Keratinocyte (primary cell): Measurements from ENCODE around the gene ARHGAP10. TPM values are rescaled to one million over a fixed set of nuclear protein-coding genes. Genes with fewer than 3 reads are reported as not detected.

Source experiments
- DNase-seq: peaks from one replicate; pipeline ENCODE4 v3.0.0-alpha.2; 2011; ENCODE audit warnings: low read depth, missing footprints, low spot score
- FAIRE-seq: peaks from 2 replicates; lab custom pipeline; 2011; peaks lifted over from hg19 to GRCh38; lab: Jason Lieb, UNC
- H2AFZ ChIP-seq: 2 replicates; pipeline ENCODE4 v1.6.0; 2012; ENCODE audit warnings: low read length, control low read depth, inconsistent platforms; ENCODE audit not compliant: control insufficient read depth
- H3K27ac ChIP-seq: 2 replicates; pipeline ENCODE4 v1.5.1; 2011; ENCODE audit warnings: low read length; ENCODE audit not compliant: control insufficient read depth, insufficient read depth
- H3K27me3 ChIP-seq: 3 replicates; pipeline ENCODE4 v1.6.0; 2011; ENCODE audit warnings: low read length; ENCODE audit not compliant: control insufficient read depth, insufficient read depth; ENCODE audit errors: extremely low read depth
- H3K36me3 ChIP-seq, 2 experiments: 2 replicates in 1 of 2; 3 replicates in 1 of 2; pipeline ENCODE4 v1.5.1; 2011; ENCODE audit warnings: low read length in 2 of 2, mild to moderate bottlenecking in 1 of 2; ENCODE audit not compliant: control insufficient read depth in 2 of 2, insufficient read depth in 2 of 2; ENCODE audit errors: extremely low read depth in 1 of 2
- H3K4me1 ChIP-seq: 3 replicates; pipeline ENCODE4 v1.5.1; 2011; ENCODE audit warnings: low read length; ENCODE audit not compliant: control insufficient read depth, insufficient read depth; ENCODE audit errors: extremely low read depth
- H3K4me2 ChIP-seq: 3 replicates; pipeline ENCODE4 v1.6.0; 2011; ENCODE audit warnings: low read depth, low read length; ENCODE audit not compliant: control insufficient read depth, insufficient read depth; ENCODE audit errors: extremely low read depth
- H3K4me3 ChIP-seq, 3 experiments: fragments of 200-600 bp in 1 of 3; sonication (generic) in 1 of 3; 2 replicates in 2 of 3; 3 replicates in 1 of 3; pipeline ENCODE4 v1.5.1; 2011 to 2016; ENCODE audit warnings: low read length in 3 of 3, mild to moderate bottlenecking in 3 of 3, control low read depth in 2 of 3, inconsistent platforms in 1 of 3, low read depth in 1 of 3, mixed read lengths in 1 of 3, mixed run types in 1 of 3, moderate library complexity in 1 of 3; ENCODE audit not compliant: control insufficient read depth in 2 of 3, insufficient read depth in 2 of 3; ENCODE audit errors: extremely low read depth in 1 of 3
- H3K79me2 ChIP-seq: 2 replicates; pipeline ENCODE4 v1.6.0; 2012; ENCODE audit warnings: low read length; ENCODE audit not compliant: control insufficient read depth, insufficient read depth
- H3K9ac ChIP-seq: 3 replicates; pipeline ENCODE4 v1.6.0; 2011; ENCODE audit warnings: low read length; ENCODE audit not compliant: control insufficient read depth, insufficient read depth; ENCODE audit errors: extremely low read depth
- H3K9me1 ChIP-seq: 3 replicates; pipeline ENCODE4 v1.6.0; 2011; ENCODE audit warnings: low read length; ENCODE audit not compliant: control insufficient read depth, insufficient read depth; ENCODE audit errors: extremely low read depth
- H3K9me3 ChIP-seq: 2 replicates; pipeline ENCODE4 v1.5.1; 2012; ENCODE audit warnings: low read depth, low read length; ENCODE audit not compliant: control insufficient read depth
- H4K20me1 ChIP-seq: 3 replicates; pipeline ENCODE4 v1.6.0; 2011; ENCODE audit warnings: low read length; ENCODE audit not compliant: control insufficient read depth, insufficient read depth; ENCODE audit errors: extremely low read depth
- CTCF ChIP-seq, 3 experiments: IDR thresholded peaks in 1 of 3; conservative IDR thresholded peaks in 1 of 3; optimal IDR thresholded peaks in 1 of 3; 2 replicates in 2 of 3; 3 replicates in 1 of 3; pipeline versions ENCODE3 to v1.5.1; 2011; ENCODE audit warnings: low read length in 3 of 3, mild to moderate bottlenecking in 3 of 3, moderate library complexity in 2 of 3, control low read depth in 1 of 3, inconsistent platforms in 1 of 3; ENCODE audit not compliant: insufficient read depth in 2 of 3; ENCODE audit errors: extremely low read depth in 1 of 3
- EZH2 ChIP-seq: IDR thresholded peaks from one replicate; pipeline ENCODE4 v1.6.1; 2012; ENCODE audit warnings: inconsistent platforms, mild to moderate bottlenecking, low read length, moderate library complexity
- dilution Hi-C: fragments of 300-500 bp; cut with MboI; formaldehyde crosslinking; loops from one replicate; pipeline ENCODE4 v1.7.0; 2020; ENCODE audit warnings: low sequenced_read_pairs; ENCODE audit not compliant: extremely low pct_ligation_motif_present
- polyA plus RNA-seq, 5 experiments: library from polyadenylated mRNA; depleted of rRNA in 3 of 5; stranded (reverse) in 3 of 5; stranded (forward) in 1 of 5; unstranded in 1 of 5; fragments of >200 nt; gene quantifications; 1 replicate in 1 of 5; 2 replicates in 3 of 5; 3 replicates in 1 of 5; pipeline versions ENCODE4 v1.2.1 to v1.2.3, GENCODE V29; 2011 to 2012; ENCODE audit warnings: missing spikeins in 2 of 5, low read depth in 1 of 5, low replicate concordance in 1 of 5

Gene ARHGAP10
- polyA plus RNA-seq, 1 donor (not counting 4 experiments of a cell fraction or from before 2014, with no cell fraction given): 18.7 TPM

DNA sequence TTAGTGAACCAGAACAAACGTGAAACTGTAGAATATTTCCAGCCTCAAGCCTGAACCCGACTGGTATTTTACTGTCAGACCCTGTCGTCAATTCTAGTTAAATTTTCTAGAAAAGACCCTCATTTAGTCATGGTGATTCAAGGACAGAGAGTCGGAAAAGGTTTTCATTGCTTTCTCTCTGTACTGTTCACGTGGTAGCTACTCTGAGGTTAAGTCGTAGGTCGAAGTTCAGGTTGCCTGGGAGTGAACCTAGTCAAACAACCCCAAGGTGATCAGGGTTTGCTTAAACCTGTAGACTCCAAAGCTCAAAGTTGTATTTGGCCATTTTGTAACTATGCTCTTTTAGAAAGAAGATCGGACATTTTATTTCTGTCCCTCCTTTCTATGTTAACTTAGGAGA is 283.6 kb downstream of the ARHGAP10 start:
- H3K79me2 ChIP-seq: no peaks in the 10 kb centered on the region

DNA sequence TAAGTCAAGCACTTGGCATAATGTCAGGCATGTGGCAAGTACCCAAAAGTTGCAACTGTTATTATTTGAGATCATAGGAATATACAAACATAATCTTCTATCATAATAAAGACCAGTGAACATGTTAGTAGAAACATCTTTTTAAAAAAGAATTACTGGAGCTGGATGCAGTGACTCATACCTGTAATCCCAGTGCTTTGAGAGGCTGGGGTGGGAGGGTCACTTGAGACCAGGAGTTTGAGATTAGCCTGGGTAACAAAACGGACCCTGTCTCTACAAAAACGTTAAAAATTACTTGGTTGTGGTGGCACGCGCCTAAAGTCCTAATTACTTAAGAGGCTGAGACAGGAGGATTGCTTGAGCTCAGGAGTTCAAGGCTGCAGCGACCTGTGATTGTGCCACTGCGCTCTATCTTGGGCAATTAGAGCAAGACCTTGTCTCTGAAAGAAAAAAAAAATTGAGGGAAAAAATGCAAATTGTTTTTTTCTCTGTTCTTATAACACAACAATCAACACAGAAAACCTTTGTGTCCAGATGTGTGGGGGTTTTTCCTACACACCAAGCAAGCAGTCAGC is 284.3 kb downstream of the ARHGAP10 start:
- Histone ChIP-seq H3K4me2 (no peak overlapping the region), H3K27me3 (no peaks in the 10 kb centered on the region), H3K9ac (no peak overlapping the region), H3K4me1 (no peaks in the 10 kb centered on the region), H4K20me1 (no peaks in the 10 kb centered on the region), H3K9me3 (no peaks in the 10 kb centered on the region), H2AFZ (no peak overlapping the region), H3K27ac (no peak overlapping the region), H3K79me2 (no peaks in the 10 kb centered on the region), H3K36me3 (no peaks in the 10 kb centered on the region), H3K4me3 (no peak overlapping the region), H3K9me1 (no peaks in the 10 kb centered on the region)
- dilution Hi-C loops: no loop called here
- FAIRE-seq (no peak), DNase-seq (no peak)
- no peak for TF ChIP-seq CTCF (optimal IDR thresholded peaks at IDR 0.05 in 1 of 3, IDR thresholded peaks at IDR 0.05 in 1 of 3, conservative IDR thresholded peaks at IDR 0.05 in 1 of 3; ENCODE audit: extremely low read depth in 1 of 3, insufficient read depth in 2 of 3, low read length in 3 of 3)
- TF ChIP-seq EZH2: no peak

More for the DNA sequence above, 283.6 kb downstream of the ARHGAP10 start:
- TF ChIP-seq CTCF (optimal IDR thresholded peaks at IDR 0.05 in 1 of 3, IDR thresholded peaks at IDR 0.05 in 1 of 3, conservative IDR thresholded peaks at IDR 0.05 in 1 of 3; ENCODE audit: extremely low read depth in 1 of 3, insufficient read depth in 2 of 3, low read length in 3 of 3) (no peak), EZH2 (no peak)
- Histone ChIP-seq H3K9me3 (no peaks in the 10 kb centered on the region), H3K9me1 (no peaks in the 10 kb centered on the region), H4K20me1 (no peaks in the 10 kb centered on the region), H2AFZ (no peak overlapping the region), H3K27me3 (no peaks in the 10 kb centered on the region), H3K27ac (no peak overlapping the region), H3K9ac (no peak overlapping the region), H3K4me1 (no peaks in the 10 kb centered on the region), H3K36me3 (no peaks in the 10 kb centered on the region), H3K4me3 (no peak overlapping the region), H3K4me2 (no peak overlapping the region)
- FAIRE-seq (no peak), DNase-seq (no peak)
- dilution Hi-C loops: no loop called here
